GM13976 (cell line): ENCODE results near the gene MEGF11.
A peak's percentile ranks its signal among the peaks of the same experiment; 100 is the strongest.

ENCODE experiments used
- DNase-seq: peaks from one replicate; pipeline ENCODE4 v3.0.0; 2012; ENCODE audit warnings: low spot score
- in situ Hi-C: fragments of 300-500 bp; cut with MboI; formaldehyde crosslinking; loops from one replicate; pipeline ENCODE4 v1.12.0; 2022; ENCODE audit warnings: low sequenced_read_pairs, mixed read lengths, inconsistent platforms; ENCODE audit not compliant: unreplicated experiment
- TF ChIP-seq, protein P1 (sequence below): IDR thresholded peaks from 2 replicates; pipeline ENCODE4 v1.5.1; 2012; ENCODE audit warnings: borderline replicate concordance, mild to moderate bottlenecking; ENCODE audit not compliant: insufficient read depth; ENCODE audit errors: extremely low read depth, missing control alignments, control extremely low read depth

The MEGF11 gene

DNA sequence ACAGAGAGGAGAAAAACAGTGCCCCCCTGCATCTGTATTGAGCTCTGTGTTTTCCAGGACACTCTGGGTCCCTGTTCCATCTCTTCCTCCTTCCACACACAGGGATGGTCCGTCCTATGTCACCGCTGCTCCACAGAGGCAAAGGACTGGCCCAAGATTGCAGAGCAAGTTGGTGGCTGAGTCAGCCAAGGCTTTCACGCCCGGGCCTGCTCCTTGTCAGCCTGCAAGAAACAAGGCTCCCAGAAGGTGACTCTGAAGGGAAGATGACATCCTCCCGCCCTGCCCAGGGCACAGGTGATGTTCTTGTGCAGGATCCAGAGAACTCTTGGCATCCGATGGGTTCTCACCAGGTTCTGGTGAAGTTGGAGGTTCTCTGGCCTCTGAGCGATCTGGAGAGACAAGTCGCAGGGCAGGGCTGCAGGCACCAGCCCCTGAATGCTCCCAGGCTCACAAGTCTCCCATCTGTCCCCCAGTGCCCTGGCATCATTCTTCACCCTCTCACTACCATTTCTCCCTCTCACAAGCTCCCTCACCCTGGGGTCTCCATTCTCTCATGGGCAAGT is 138.6 kb downstream of the MEGF11 start:
- in situ Hi-C loops: no loop called here
- DNase-seq: no peak
- TF ChIP-seq, protein P1, sequence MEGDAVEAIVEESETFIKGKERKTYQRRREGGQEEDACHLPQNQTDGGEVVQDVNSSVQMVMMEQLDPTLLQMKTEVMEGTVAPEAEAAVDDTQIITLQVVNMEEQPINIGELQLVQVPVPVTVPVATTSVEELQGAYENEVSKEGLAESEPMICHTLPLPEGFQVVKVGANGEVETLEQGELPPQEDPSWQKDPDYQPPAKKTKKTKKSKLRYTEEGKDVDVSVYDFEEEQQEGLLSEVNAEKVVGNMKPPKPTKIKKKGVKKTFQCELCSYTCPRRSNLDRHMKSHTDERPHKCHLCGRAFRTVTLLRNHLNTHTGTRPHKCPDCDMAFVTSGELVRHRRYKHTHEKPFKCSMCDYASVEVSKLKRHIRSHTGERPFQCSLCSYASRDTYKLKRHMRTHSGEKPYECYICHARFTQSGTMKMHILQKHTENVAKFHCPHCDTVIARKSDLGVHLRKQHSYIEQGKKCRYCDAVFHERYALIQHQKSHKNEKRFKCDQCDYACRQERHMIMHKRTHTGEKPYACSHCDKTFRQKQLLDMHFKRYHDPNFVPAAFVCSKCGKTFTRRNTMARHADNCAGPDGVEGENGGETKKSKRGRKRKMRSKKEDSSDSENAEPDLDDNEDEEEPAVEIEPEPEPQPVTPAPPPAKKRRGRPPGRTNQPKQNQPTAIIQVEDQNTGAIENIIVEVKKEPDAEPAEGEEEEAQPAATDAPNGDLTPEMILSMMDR: no peak

DNA sequence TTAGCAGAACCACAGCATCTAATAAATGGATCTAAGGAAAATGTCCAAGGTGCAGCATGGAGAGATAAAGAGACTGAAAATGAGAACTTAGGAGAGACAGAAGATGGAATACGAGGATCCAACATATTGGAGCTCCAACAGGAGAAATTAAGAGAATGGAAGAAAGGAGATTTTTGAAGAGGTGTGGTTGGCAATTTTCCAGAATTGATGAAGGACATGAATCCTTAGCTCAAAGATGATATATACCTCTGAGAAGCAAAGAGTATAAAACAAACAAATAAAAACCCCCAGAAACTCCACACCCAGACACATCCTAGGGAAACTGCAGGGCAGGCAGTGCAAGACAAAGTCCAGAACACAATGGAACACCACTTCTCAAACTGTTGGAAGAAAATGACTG is 141.2 kb downstream of the MEGF11 start:
- DNase-seq: no peak
- TF ChIP-seq, protein P1: no peak

DNA sequence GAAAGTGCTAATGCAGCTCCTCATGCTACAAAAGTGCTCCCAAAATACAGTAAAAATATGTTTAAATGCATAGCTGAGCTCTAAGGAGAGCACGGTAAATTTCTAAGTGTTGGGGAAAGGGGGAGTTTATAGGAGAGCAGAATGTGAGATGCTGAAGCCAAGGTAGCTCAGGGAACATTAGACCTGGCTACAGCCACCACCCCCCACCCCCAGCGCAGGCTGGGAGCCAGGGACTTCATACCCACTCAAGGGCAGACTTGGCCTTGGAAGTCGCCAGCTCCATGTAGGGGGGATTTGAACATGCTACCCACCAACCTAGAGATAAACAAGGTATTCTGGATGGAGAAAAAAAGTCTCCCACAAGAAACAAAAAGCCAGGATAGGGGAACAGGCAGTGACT is 142.2 kb downstream of the MEGF11 start:
- TF ChIP-seq, protein P1: no peak
- in situ Hi-C loops: no loop called here

More for the DNA sequence above, 141.2 kb downstream of the MEGF11 start:
- in situ Hi-C loops: no loop called here

DNA sequence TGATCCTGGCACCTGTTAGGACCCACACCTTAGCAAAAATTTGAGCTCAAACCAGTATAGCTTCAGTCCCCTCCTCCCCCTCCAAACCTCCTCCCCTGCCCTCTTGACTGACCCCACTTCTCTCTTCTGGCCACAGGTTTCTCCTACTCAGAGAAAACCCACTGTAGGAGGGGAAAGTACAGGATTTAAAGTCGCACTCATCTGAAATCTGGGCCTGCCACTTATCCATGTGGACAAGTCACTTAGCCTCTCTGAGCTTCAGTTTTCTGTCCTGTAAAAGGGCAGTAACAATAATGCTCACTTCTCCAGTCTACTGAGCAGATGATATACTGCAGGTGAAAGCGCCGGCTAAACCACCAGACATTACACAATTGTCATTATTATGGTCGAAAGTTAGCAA is 142.7 kb downstream of the MEGF11 start:
- peak; percentile 47 for DNase-seq
- TF ChIP-seq, protein P1: no peak
- in situ Hi-C loops: no loop called here

More for the DNA sequence above, 142.2 kb downstream of the MEGF11 start:
- DNase-seq: no peak

DNA sequence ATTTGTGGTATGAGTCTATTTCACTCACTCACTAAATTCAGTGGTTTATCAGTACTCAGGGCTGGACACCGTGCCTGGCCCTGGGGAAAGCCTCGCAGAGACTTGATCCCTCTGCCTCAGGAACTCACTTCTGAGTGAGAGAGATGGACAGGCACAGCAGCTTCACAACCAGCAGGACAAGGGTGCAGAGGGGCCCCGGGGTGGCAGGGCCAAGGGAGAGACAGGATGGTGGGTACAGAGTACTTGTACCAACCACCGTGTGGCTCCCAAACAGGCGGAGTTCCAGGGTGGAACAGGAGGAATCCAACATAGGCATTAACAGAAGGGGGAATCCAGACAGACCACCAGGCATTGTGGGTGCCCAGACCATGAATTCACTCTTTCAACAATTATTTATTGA is 143.7 kb downstream of the MEGF11 start:
- no peak for DNase-seq
- TF ChIP-seq, protein P1: no peak
- in situ Hi-C loops: no loop called here

DNA sequence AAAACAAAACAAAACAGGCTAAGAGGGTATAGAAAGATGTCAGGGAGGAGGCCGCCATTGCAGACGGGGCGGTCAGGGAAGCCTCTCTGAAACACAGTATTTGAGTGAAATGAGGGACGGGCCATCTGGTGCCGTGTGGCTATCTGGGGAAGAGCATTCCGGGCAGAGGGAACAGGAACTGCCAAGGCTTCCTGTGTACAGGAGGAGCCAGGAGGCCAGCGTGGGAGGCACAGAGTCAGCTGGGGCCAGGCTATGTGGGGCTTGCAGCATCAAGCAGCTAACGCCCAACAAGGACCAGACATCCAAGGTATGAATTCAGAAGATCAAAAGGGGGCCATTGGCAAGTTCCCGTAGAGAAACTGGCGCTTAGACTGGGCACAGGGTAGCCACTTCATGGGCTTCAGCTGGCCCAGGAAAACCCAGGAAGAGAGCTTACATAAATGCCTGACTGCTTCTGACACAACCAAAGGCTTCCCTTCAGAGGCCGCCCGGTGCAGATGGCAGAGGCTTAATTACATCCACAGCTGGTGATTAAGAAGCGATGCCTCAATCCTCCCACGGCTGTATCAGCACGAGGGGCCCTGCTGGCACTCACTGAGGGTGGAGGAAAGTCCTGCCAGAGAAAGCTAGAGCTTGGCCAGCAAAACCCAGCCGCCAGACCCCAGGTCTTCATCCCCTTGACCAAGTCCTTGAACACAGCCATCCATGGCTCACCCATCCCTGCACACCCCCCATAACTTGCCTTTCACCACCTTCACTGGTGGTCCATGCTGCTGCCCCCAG is 144.9 kb downstream of the MEGF11 start:
- no peak for DNase-seq
- TF ChIP-seq, protein P1: no peak
- in situ Hi-C loops: no loop called here
